GM12875 (cell line): Measurements from ENCODE around the gene DUSP16.

ENCODE experiments used
- H3K4me3 ChIP-seq: one replicate; pipeline ENCODE4 v1.5.1; 2011; ENCODE audit warnings: low read depth, low read length, control low read depth
- TF ChIP-seq, protein P1 (sequence below): IDR thresholded peaks from 2 replicates; pipeline ENCODE4 v1.5.1; 2011; ENCODE audit warnings: low read depth, mild to moderate bottlenecking, control low read depth, inconsistent platforms, low read length, moderate library complexity, borderline replicate concordance; ENCODE audit not compliant: insufficient read depth

Gene DUSP16

DNA sequence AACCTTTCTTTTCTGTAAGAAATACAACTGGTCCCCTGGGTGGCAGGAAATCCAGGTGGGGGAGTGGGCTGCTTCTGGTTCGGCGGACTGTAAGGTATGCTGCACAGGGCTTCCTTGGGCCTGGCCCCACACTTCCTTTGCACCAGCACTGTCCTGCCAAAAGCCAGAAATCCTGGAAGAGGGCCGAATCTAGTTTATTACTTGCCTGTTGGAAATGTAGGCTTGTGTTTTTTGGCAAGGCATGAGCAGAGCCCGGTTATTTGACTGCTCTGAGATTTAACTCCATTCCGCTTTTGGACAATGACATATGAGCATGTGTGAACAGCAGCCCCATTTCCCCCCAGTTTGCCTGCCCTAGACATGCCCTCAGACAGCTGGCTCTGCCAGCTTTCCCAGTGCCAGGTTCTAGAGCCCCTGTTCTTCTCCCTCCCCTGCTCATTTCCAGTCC, 119.2 kb downstream of the DUSP16 start:
- TF ChIP-seq, protein P1, sequence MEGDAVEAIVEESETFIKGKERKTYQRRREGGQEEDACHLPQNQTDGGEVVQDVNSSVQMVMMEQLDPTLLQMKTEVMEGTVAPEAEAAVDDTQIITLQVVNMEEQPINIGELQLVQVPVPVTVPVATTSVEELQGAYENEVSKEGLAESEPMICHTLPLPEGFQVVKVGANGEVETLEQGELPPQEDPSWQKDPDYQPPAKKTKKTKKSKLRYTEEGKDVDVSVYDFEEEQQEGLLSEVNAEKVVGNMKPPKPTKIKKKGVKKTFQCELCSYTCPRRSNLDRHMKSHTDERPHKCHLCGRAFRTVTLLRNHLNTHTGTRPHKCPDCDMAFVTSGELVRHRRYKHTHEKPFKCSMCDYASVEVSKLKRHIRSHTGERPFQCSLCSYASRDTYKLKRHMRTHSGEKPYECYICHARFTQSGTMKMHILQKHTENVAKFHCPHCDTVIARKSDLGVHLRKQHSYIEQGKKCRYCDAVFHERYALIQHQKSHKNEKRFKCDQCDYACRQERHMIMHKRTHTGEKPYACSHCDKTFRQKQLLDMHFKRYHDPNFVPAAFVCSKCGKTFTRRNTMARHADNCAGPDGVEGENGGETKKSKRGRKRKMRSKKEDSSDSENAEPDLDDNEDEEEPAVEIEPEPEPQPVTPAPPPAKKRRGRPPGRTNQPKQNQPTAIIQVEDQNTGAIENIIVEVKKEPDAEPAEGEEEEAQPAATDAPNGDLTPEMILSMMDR: no peak

DNA sequence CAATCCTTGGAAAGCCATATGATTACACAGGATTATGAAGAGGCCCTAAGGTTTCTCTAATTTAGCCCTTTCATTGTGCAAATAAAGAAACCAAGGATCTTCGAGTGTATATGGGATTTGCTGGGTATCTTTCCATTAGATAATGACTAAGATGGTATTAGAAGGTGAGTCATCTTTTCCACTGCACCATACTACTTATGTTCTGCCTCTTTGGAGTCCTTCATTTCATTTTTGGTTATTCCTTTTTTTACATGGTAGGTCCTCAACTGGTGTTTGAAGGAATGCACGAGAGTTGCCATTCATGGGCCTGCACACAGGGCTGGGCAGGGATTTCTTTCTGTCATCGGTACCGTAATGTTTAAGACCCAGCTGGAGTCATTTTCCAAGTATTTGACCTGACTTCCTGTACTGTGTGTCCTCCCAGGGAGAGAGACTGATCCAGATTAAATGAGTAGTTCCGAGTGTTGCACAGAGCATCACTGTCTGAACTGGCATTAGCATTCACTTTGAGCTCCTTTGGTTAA, 120.1 kb downstream of the DUSP16 start:
- TF ChIP-seq, protein P1: no peak
- H3K4me3 ChIP-seq: no peak overlapping the region

More for the DNA sequence above, 119.2 kb downstream of the DUSP16 start:
- H3K4me3 ChIP-seq: no peak overlapping the region

DNA sequence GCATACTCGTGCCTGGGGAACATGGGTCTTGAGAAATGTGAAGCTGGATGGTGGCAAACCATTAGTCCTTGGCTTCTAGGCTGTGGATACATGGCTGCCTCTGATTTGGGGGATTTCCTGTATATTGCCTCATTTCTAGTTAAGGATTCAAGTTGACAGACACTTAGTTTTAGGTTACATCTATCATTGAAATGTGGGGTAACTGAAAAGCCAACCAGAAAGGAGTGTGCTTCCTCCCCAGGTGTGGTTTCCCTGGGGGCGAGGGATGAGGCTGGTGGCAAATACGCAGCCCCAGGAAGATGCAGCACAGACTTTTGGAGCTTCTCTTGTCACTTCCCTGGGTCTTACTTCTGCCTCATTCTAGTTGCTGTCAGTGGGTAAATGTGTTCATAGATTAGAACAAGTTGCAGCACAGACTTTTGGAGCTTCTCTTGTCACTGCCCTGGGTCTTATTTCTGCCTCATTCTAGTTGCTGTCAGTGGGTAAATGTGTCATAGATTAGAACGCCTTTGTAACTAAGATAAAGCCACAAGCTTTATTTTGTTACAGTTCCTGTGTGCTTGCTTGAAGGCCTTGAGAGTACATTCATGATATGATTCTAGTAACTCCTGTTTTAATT, 120.7 kb downstream of the DUSP16 start:
- TF ChIP-seq, protein P1: no peak
- no peak overlapping the region for H3K4me3 ChIP-seq

DNA sequence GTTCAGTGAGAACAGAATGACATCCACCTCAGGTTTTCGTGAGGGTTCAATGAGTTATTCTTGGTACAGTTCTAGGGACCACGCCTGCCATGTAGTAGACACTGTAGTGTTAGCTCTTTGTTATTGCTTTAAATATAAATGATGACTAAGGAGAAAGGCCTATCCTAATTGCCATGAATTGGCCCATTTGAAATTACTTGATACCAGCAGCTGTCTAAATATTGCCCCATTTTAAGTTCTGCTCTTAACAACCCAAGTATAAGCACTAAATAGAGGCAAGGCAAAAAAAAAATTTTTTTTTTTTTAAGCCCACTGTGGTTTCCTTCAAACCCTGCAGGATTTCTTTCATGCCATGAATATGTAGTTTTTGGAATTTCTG, 121.2 kb downstream of the DUSP16 start:
- H3K4me3 ChIP-seq: no peak overlapping the region
- TF ChIP-seq, protein P1: no peak

DNA sequence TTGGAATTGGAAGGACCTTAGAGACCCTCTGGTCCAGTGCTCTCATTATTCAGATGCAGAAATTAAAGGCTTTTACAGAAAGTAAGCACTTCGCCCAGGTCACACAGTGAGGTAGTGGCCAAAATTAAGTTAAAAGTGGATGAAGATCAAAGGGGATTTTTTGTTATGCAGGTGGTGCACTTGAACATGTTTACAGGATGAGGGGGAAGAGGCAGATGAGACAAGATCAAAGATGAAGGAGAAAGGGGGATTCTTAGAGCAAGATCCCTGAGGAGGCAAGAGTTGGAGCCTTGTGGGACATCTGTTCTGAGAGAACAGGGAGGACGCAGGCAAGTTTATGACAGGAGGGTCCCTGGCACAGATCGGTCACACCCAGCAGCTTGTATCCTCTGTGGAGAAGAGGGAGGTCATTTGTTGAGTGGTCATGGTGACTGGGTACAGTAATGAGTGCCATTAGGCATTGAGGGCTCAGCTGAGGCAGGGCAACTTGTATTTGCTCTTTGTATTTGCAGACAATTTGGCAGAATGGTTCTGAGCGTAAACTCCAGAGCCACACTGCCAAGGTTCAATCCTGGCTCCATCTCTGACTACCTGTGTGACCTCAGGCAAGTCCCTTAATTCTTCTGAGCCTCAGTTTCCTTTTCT, 121.8 kb downstream of the DUSP16 start:
- TF ChIP-seq, protein P1: no peak
- H3K4me3 ChIP-seq: no peak overlapping the region

DNA sequence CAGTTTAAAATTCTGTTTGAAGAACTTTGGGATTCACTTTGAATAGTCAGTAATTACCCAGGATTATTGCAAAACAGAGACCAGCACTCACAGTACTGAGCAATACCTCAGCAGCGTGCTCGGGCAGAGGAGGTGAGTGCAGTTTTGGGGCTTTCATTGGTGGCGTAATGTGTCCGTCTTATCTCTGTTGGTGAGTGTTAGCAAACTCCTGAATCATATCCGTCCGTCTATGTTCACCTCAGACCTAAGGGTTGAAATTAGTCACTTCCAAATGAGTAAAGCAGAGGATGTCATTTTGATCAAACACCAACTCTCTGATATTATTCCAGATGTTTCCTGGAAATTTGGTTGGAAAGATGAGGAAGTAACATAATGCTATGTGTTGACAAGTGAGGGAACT, 123.0 kb downstream of the DUSP16 start:
- TF ChIP-seq, protein P1: no peak
- no peak overlapping the region for H3K4me3 ChIP-seq
